Epithelial cell of esophagus (primary cell): ENCODE measurements around the gene EFCAB13.

Experiments used
- DNase-seq: peaks from one replicate; pipeline ENCODE4 v3.0.0; 2010; ENCODE audit warnings: low read depth
- H3K4me3 ChIP-seq: 2 replicates; pipeline ENCODE4 v1.5.1; 2011; ENCODE audit warnings: mild to moderate bottlenecking, low read length, control low read depth
- CTCF ChIP-seq: IDR thresholded peaks from 2 replicates; pipeline ENCODE4 v1.5.1; 2011; ENCODE audit warnings: low read depth, mild to moderate bottlenecking, low read length, control low read depth, inconsistent platforms; ENCODE audit not compliant: insufficient read depth; ENCODE audit errors: missing control alignments

Gene EFCAB13

GRCh38 chr17:47291242-47291873 lies 32.4 kb upstream of the EFCAB13 start:
- peak; percentile 11 for DNase-seq
- no peak for TF ChIP-seq CTCF
- H3K4me3 ChIP-seq = no peak overlapping the region

GRCh38 chr17:47292206-47292605 lies 31.5 kb upstream of the EFCAB13 start:
- no peak for TF ChIP-seq CTCF
- no peak for DNase-seq
- H3K4me3 ChIP-seq = no peak overlapping the region

- DNase-seq = no peak
- TF ChIP-seq CTCF = no peak
- H3K4me3 ChIP-seq = no peak overlapping the region
Measured at GRCh38 chr17:47295037-47295873, 28.5 kb upstream of the EFCAB13 start.

DNA sequence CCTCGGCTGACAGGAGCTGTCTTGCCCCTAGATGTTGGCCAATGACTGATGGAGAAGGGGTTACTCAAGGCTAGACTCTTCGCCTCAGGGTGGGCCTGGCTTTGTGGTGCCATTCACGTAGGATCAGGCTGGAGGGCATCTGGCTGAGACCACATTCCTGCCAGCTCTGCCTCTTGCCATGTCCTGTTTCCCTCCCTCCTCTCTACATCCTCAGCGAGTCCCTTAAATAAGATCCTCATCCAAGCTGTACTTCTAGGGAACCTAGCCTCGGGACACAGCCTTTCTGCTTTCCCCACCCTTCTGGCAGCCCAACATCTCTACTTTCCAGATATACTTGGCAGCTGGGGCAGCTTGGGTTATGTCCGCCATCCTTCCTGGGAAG lies 27.9 kb upstream of the EFCAB13 start:
- TF ChIP-seq CTCF = no peak
- no peak for DNase-seq
- H3K4me3 ChIP-seq = no peak overlapping the region

DNA sequence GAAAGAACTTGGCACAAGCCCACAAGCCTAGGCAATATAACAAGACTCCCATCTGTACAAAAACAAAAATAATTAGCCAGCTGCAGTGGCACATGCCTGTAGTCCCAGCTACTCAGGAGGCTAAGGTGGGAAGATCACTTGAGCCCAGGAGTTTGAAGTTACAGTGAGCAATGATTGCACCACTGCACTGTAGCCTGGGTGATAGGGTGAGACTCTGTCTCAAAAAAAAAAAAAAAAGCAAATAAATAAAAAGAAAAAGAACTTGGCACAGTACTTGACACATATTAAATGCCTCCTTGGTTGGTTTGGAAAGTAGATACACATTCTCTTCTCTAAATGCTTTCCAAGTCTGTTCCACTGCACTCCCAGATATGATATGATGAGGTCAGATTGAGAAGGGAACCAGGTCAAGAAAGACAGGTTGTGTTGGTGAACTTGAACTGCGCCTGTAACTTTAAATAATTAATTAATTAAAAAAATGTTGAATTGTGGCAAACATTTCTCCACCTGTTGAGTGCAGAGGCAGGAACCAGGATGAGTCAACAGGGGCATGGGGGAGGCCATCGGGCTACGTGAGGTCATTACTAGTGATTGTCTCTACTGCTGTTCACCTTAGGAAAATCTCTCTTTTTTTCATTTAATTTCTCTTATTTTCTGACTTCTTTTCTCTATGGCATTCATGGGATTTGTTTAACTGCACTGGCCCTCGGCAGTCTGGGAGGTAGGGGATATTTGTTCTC lies 25.9 kb upstream of the EFCAB13 start:
- H3K4me3 ChIP-seq = no peak overlapping the region
- TF ChIP-seq CTCF = no peak
- no peak for DNase-seq

DNA sequence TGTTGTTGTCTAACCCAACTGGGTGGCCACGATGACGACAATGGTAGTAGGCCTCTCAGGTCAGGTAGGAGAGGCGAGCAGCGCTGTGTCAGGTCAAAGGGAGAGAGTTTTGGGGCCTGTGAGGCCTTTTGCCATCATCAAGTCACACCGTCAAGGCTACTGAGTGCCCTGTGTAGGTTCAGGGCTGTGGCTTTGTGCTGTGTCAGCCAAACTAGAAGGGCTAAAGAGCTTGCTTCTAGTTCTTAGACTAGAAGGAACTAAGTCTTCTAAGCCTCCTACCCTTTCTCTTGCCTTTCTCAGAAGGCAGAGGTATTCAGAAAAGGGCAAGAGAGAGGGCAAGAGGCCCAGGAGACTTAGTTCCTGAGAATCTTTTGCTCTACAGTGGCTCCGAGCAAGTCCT lies 25.0 kb upstream of the EFCAB13 start:
- no peak for TF ChIP-seq CTCF
- H3K4me3 ChIP-seq = no peak overlapping the region
- no peak for DNase-seq
